Immature natural killer cell (primary cell): ENCODE results near the gene SPTSSB. TPM values are rescaled to one million over a fixed set of nuclear protein-coding genes. Genes with fewer than 3 reads are reported as not detected.

Experiments
- DNase-seq, 3 donors: peaks; one replicate each; pipeline ENCODE4 v3.0.0; 2022; ENCODE audit warnings: mixed read lengths in 1 of 3
- H3K27ac Mint-ChIP-seq, 6 donors: one replicate each; pipeline ENCODE4 v1.8.0; 2020; ENCODE audit warnings: mixed read lengths in 6 of 6, mild to moderate bottlenecking in 5 of 6, inconsistent platforms in 4 of 6, moderate library complexity in 3 of 6
- H3K27me3 Mint-ChIP-seq, 3 donors: one replicate each; pipeline ENCODE4 v1.8.0; 2020 to 2021; ENCODE audit warnings: low read depth in 3 of 3, mild to moderate bottlenecking in 3 of 3, mixed read lengths in 3 of 3, moderate library complexity in 3 of 3, inconsistent platforms in 1 of 3
- H3K36me3 Mint-ChIP-seq, 3 donors: one replicate each; pipeline ENCODE4 v1.8.0; 2020; ENCODE audit warnings: mixed read lengths in 3 of 3, inconsistent platforms in 2 of 3, mild to moderate bottlenecking in 2 of 3
- H3K4me1 Mint-ChIP-seq, 2 donors: one replicate each; pipeline ENCODE4 v1.8.0; 2020; ENCODE audit warnings: inconsistent platforms in 2 of 2, mild to moderate bottlenecking in 2 of 2, mixed read lengths in 2 of 2, moderate library complexity in 1 of 2
- H3K4me3 Mint-ChIP-seq, 5 donors: one replicate each; pipeline ENCODE4 v1.8.0; 2020; ENCODE audit warnings: mild to moderate bottlenecking in 5 of 5, mixed read lengths in 5 of 5, inconsistent platforms in 3 of 5, moderate library complexity in 3 of 5
- H3K9me3 Mint-ChIP-seq, 6 donors: one replicate each; pipeline ENCODE4 v1.8.0; 2020; ENCODE audit warnings: mild to moderate bottlenecking in 6 of 6, mixed read lengths in 6 of 6, inconsistent platforms in 4 of 6, moderate library complexity in 3 of 6
- polyA plus RNA-seq, 3 donors: library from polyadenylated mRNA; unstranded; fragments of 300-500 nt; fragmentation: Illumina TruSeq; gene quantifications; one replicate each; pipeline ENCODE4 v1.2.3, GENCODE V29; 2021

Gene SPTSSB
- polyA plus RNA-seq, 3 donors from 2014 or later, result 57.5 to 153 (median 70.0) TPM

- Mint-ChIP-seq H3K9me3 (no peaks in the 10 kb centered on the region), H3K27ac (peak overlapping the region in 4 of 6 donors; percentile 47 to 81 (median 66)), H3K4me1 (peaks cover 28 to 52% of the 10 kb centered on the region in 2 donors), H3K36me3 (peaks cover 0 to 5% (median 5%) of the 10 kb centered on the region in 3 donors), H3K27me3 (peaks cover 24 to 36% (median 26%) of the 10 kb centered on the region in 3 donors), H3K4me3 (peak overlapping the region; percentile 79 to 92 (median 87))
- DNase-seq, result peak; percentile 25 to 33 (median 28)
Observed at GRCh38 chr3:161372321-161373260, 1.3 kb upstream of the SPTSSB start.

GRCh38 chr3:161369531-161369930 is 1.8 kb downstream of the SPTSSB start:
- Mint-ChIP-seq H3K36me3 (peaks cover 0 to 5% (median 5%) of the 10 kb centered on the region in 3 donors), H3K9me3 (no peaks in the 10 kb centered on the region), H3K27ac (peak overlapping the region in 2 of 6 donors; percentile 29 to 47), H3K4me3 (peak overlapping the region; percentile 41 to 70 (median 55)), H3K27me3 (peaks cover 18 to 26% (median 22%) of the 10 kb centered on the region in 3 donors), H3K4me1 (peaks cover 28 to 74% of the 10 kb centered on the region in 2 donors)
- no peak for DNase-seq

- Mint-ChIP-seq H3K4me1 (peaks cover 8 to 56% of the 10 kb centered on the region in 2 donors), H3K4me3 (no peak overlapping the region), H3K36me3 (peaks cover 0 to 5% (median 0%) of the 10 kb centered on the region in 3 donors), H3K27me3 (peaks cover 5 to 11% (median 8%) of the 10 kb centered on the region in 3 donors), H3K9me3 (no peaks in the 10 kb centered on the region), H3K27ac (no peak overlapping the region)
- DNase-seq, result no peak
Observed at GRCh38 chr3:161366094-161366493, 5.2 kb downstream of the SPTSSB start.

GRCh38 chr3:161358488-161358887 is 12.8 kb downstream of the SPTSSB start:
- DNase-seq, result no peak
- Mint-ChIP-seq H3K36me3 (peaks cover 0 to 12% (median 0%) of the 10 kb centered on the region in 3 donors), H3K9me3 (no peaks in the 10 kb centered on the region), H3K27ac (no peak overlapping the region), H3K4me3 (no peak overlapping the region), H3K27me3 (peaks cover 2 to 10% (median 9%) of the 10 kb centered on the region in 3 donors), H3K4me1 (peaks cover 0 to 16% of the 10 kb centered on the region in 2 donors)

- Mint-ChIP-seq H3K4me3 (peak overlapping the region in 1 of 5 donors; percentile 14), H3K36me3 (peaks cover 0 to 19% (median 0%) of the 10 kb centered on the region in 3 donors), H3K9me3 (no peaks in the 10 kb centered on the region), H3K27ac (no peak overlapping the region), H3K27me3 (peaks cover 2 to 10% (median 9%) of the 10 kb centered on the region in 3 donors), H3K4me1 (peaks cover 0 to 22% of the 10 kb centered on the region in 2 donors)
- no peak for DNase-seq
Observed at GRCh38 chr3:161356287-161356686, 15.0 kb downstream of the SPTSSB start.

- Mint-ChIP-seq H3K4me3 (no peak overlapping the region), H3K36me3 (peaks cover 0 to 19% (median 0%) of the 10 kb centered on the region in 3 donors), H3K4me1 (peaks cover 0 to 26% of the 10 kb centered on the region in 2 donors), H3K9me3 (no peaks in the 10 kb centered on the region), H3K27me3 (peaks cover 2 to 7% (median 5%) of the 10 kb centered on the region in 3 donors), H3K27ac (peak overlapping the region in 1 of 6 donors; percentile 25)
- DNase-seq, result no peak
Observed at GRCh38 chr3:161355508-161355907, 15.8 kb downstream of the SPTSSB start.

GRCh38 chr3:161354554-161354953 is 16.8 kb downstream of the SPTSSB start:
- peaks cover 2 to 9% (median 5%) of the 10 kb centered on the region in 3 donors for H3K27me3 Mint-ChIP-seq
- DNase-seq, result no peak
- no peaks in the 10 kb centered on the region for H3K9me3 Mint-ChIP-seq
- peaks cover 7 to 35% of the 10 kb centered on the region in 2 donors for H3K4me1 Mint-ChIP-seq
- H3K36me3 Mint-ChIP-seq, result peaks cover 0 to 23% (median 0%) of the 10 kb centered on the region in 3 donors
- H3K27ac Mint-ChIP-seq, result no peak overlapping the region
- H3K4me3 Mint-ChIP-seq, result no peak overlapping the region

GRCh38 chr3:161351330-161351729 is 20.0 kb downstream of the SPTSSB start:
- peaks cover 0 to 19% (median 4%) of the 10 kb centered on the region in 3 donors for H3K36me3 Mint-ChIP-seq
- no peak overlapping the region for H3K4me3 Mint-ChIP-seq
- H3K27me3 Mint-ChIP-seq, result peaks cover 0 to 8% (median 6%) of the 10 kb centered on the region in 3 donors
- no peak overlapping the region for H3K27ac Mint-ChIP-seq
- H3K9me3 Mint-ChIP-seq, result no peaks in the 10 kb centered on the region
- H3K4me1 Mint-ChIP-seq, result peaks cover 9 to 37% of the 10 kb centered on the region in 2 donors
- no peak for DNase-seq

- H3K27me3 Mint-ChIP-seq, result peaks cover 0 to 8% (median 6%) of the 10 kb centered on the region in 3 donors
- DNase-seq, result no peak
Observed at GRCh38 chr3:161350916-161351315, 20.4 kb downstream of the SPTSSB start.

GRCh38 chr3:161349529-161350312 is 21.6 kb downstream of the SPTSSB start:
- Mint-ChIP-seq H3K36me3 (peaks cover 0 to 18% (median 4%) of the 10 kb centered on the region in 3 donors), H3K27ac (peak overlapping the region in 3 of 6 donors; percentile 15 to 72 (median 16)), H3K4me1 (peaks cover 9 to 34% of the 10 kb centered on the region in 2 donors), H3K4me3 (peak overlapping the region in 4 of 5 donors; percentile 5 to 63 (median 16)), H3K9me3 (no peaks in the 10 kb centered on the region), H3K27me3 (peaks cover 0 to 7% (median 6%) of the 10 kb centered on the region in 3 donors)
- peak in 2 of 3 donors; percentile 8 to 20 for DNase-seq

More at GRCh38 chr3:161350916-161351315, 20.4 kb downstream of the SPTSSB start:
- Mint-ChIP-seq H3K4me1 (peaks cover 9 to 34% of the 10 kb centered on the region in 2 donors), H3K4me3 (no peak overlapping the region), H3K9me3 (no peaks in the 10 kb centered on the region), H3K27ac (no peak overlapping the region), H3K36me3 (peaks cover 0 to 18% (median 4%) of the 10 kb centered on the region in 3 donors)

GRCh38 chr3:161348796-161349400 is 22.4 kb downstream of the SPTSSB start:
- Mint-ChIP-seq H3K4me1 (peaks cover 9 to 34% of the 10 kb centered on the region in 2 donors), H3K27me3 (peaks cover under 1 to 6% (median 4%) of the 10 kb centered on the region in 3 donors), H3K4me3 (no peak overlapping the region), H3K36me3 (peaks cover 0 to 18% (median 6%) of the 10 kb centered on the region in 3 donors), H3K9me3 (no peaks in the 10 kb centered on the region), H3K27ac (no peak overlapping the region)
- DNase-seq, result no peak

GRCh38 chr3:161347726-161348125 is 23.6 kb downstream of the SPTSSB start:
- no peak overlapping the region for H3K4me3 Mint-ChIP-seq
- peaks cover 9 to 34% of the 10 kb centered on the region in 2 donors for H3K4me1 Mint-ChIP-seq
- peaks cover 2 to 8% (median 4%) of the 10 kb centered on the region in 3 donors for H3K27me3 Mint-ChIP-seq
- peaks cover 0 to 13% (median 8%) of the 10 kb centered on the region in 3 donors for H3K36me3 Mint-ChIP-seq
- DNase-seq, result no peak
- no peak overlapping the region for H3K27ac Mint-ChIP-seq
- no peaks in the 10 kb centered on the region for H3K9me3 Mint-ChIP-seq

- H3K4me1 Mint-ChIP-seq, result peaks cover 7 to 19% of the 10 kb centered on the region in 2 donors
- peaks cover 4 to 10% (median 7%) of the 10 kb centered on the region in 3 donors for H3K27me3 Mint-ChIP-seq
- H3K9me3 Mint-ChIP-seq, result no peaks in the 10 kb centered on the region
- peaks cover 0 to 8% (median 7%) of the 10 kb centered on the region in 3 donors for H3K36me3 Mint-ChIP-seq
- no peak overlapping the region for H3K27ac Mint-ChIP-seq
- no peak for DNase-seq
- no peak overlapping the region for H3K4me3 Mint-ChIP-seq
Observed at GRCh38 chr3:161345023-161345422, 26.3 kb downstream of the SPTSSB start.
